Hypothalamus (tissue), 51 donors: Measurements from ENCODE around the gene REG4.

Experiments
- DNase-seq, 51 donors: peaks; one replicate each; lab custom pipeline; 2025; lab: John Stamatoyannopoulos, UW

The REG4 gene

GRCh38 chr1:119745034-119745433 lies 66.2 kb downstream of the REG4 start:
- no peak for DNase-seq

DNA sequence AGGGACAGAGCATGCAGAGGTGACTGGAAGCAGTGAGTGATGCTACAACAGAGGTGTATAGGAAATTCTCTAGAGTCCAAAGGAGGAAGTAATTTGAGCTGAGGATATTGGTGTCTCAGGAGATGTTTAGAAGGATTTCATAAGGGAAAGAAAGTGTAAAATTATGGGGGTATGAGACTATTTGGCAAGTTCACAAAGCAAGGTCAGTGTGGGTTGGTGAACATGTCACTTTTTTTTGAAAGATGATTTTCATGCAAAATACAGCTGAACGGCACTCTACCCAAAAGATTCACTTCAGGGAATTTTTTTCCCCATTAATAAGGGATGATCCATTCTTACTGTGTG lies 66.7 kb downstream of the REG4 start:
- DNase-seq, result no peak
